Hematopoietic multipotent progenitor cell treated with erythropoietin and hydrocortisone succinate and interleukin-3 and kit ligand, for 6 days (in vitro differentiated cells): Measurements from ENCODE around the gene CCDC27.
A peak's percentile ranks its signal among the peaks of the same experiment; 100 is the strongest.
"Not testable (repeated sequence)": the region's sequence is repeated elsewhere in the genome, so short reads cannot be mapped to it uniquely, and the experiment has no call there.

Source experiments
- DNase-seq: peaks from one replicate; pipeline ENCODE4 v3.0.0-alpha.2; 2015

Gene CCDC27

DNA sequence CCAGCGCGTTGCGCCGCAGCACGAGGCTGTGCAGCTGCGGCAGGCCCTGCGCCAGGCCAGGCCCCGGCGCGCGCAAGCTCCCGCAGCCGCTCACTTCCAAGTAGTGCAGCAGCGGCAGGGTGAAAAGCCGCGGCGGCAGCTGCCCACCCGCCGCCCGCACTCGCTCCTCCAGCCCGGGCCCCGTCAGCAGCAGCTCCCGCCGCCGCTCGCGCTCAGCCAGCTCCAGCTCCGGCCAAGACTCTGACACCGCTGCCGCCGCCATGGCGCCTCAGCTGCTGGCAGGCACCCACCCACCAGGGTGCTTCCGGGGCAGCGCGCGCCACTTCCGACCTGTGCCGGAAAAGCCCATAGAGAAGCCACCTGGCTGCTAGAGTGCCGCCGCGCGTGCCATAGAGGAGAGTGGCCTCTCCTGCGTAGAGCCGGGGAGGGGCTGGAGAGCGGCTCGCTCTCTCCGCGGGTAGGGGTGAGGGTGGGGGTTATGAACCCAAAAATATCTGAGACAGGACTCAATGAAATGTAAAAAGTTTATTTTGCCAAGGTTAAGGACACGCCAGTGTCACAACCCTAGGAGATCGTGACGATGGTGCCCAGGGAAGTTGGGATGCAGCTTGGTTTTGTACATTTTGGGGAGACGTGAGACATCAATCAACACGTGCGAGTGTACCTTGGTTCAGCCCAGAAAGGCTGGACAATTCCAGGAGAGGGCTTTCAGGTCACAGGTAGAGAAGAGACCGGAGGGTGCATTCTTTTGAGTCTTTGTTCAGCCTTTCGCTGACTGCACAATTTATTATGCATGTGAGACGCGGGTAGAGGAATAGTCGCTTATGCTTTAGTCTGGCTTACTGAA, 44.2 kb downstream of the CCDC27 start, which contains the start of gene LRRC47:
TSS of gene LRRC47 (minus strand) at position 284 of the 847 bp plus-strand sequence. CDS start at position 262, 22 bp downstream.
- DNase-seq: peak; percentile 97

GRCh38 chr1:3799976-3800685, 47.9 kb downstream of the CCDC27 start:
- DNase-seq: no peak

GRCh38 chr1:3800795-3801194, 48.5 kb downstream of the CCDC27 start:
- DNase-seq: not testable (repeated sequence)

- peak; percentile 59 for DNase-seq
Observed at GRCh38 chr1:3803905-3804626, 51.8 kb downstream of the CCDC27 start.

- not testable (repeated sequence) for DNase-seq
Observed at GRCh38 chr1:3804627-3804944, 52.3 kb downstream of the CCDC27 start.

DNA sequence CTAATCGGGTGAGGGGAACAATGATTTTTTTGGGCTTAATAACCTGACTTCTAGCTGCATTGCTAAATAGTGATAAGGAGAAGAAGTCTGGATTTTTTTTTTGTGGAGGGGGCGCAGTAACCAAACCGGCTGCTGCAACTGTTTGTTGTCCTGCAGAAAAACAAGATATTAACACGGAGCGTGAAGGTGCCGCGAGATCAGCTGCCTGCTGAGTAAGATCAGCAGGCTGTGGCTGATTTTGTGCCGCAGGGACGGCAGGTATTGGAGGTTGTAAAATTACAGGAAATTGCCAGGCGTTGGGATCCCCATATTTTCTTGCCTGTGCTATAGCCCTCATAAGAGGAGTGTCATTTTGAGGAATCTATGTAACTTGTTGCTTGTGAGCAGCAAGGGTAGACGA, 52.8 kb downstream of the CCDC27 start:
- DNase-seq: no peak

DNA sequence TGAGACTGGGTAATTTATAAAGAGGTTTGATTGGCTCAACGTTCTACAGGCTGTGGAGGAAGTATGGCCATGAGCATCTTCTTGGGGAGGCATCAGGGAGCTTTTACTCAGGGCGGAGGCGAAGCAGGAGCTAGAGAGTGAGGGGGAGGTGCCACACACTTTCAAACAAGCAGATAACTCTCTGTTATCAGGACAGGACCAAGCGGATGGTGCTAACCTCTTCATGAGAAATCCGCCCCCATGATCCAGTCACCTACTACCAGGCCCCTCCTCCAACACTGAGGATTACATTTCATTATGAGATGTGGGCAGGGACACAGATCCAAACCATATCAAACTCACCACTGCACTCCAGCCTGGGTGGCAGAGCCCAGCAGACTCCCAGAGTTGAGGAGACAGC, 55.5 kb downstream of the CCDC27 start:
- DNase-seq: peak; percentile 33

- DNase-seq: no peak
Observed at GRCh38 chr1:3809680-3810079, 57.4 kb downstream of the CCDC27 start.

GRCh38 chr1:3810149-3810761, 58.0 kb downstream of the CCDC27 start:
- not testable (repeated sequence) for DNase-seq

GRCh38 chr1:3811595-3811911, 59.3 kb downstream of the CCDC27 start:
- no peak for DNase-seq

DNA sequence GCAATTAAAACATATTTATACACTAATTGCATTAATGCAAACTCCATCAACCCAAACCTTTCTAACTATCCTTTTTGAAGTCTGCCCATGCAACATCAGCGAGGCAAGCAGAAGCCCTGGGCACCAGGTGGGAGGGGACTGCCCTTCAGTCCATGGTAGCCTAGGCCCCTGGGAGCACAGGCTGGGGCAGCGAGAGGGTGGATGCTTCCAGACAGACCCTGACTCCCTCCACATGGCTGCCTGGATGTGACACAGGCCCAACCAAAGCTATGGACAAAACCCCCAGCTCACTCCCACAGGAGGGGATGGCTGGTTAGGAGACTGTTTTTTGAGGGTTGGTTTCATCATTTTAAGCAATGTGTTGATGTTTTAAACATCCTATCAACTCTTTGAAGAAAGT, 61.8 kb downstream of the CCDC27 start:
- DNase-seq: no peak

DNA sequence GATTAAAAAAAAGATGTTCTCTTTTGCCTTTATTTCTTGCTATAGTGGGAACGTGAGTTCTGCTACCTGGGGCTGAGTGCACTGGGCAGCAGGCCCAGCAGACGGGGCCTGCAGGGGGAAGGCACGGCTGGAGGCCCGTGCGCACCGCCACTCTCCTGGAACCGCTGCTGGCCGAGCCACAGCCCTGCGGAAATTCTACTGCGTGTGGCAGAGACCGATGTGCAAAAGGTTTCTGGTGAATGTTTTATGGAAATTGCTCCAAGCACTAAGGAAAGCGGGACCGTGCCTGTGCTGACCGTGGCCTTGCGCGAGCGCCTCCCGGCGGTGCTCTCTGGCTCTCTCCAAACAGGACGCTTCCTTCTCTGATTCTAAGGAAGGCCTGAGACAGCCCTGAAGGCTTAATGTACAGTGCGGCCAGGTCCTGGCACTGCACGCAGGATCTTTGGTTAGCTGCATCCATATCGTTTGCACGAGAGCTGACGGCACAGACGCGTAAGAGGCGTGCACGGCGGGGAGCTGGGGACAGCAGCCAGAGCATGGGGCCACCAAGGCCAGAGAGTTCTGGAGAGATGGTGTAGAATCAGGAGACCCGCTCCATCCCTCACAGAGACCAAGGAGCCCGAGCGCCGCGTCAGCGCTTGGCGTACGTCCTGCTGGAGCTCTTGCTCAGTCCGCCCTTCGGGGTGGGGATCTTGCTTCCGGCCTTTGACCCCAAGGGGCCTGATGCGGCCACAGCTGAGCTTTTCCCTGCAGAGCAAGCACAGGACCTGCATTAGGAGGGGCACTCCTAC, 62.7 kb downstream of the CCDC27 start:
- DNase-seq: no peak

GRCh38 chr1:3816331-3817137, 64.3 kb downstream of the CCDC27 start:
- DNase-seq: no peak

DNA sequence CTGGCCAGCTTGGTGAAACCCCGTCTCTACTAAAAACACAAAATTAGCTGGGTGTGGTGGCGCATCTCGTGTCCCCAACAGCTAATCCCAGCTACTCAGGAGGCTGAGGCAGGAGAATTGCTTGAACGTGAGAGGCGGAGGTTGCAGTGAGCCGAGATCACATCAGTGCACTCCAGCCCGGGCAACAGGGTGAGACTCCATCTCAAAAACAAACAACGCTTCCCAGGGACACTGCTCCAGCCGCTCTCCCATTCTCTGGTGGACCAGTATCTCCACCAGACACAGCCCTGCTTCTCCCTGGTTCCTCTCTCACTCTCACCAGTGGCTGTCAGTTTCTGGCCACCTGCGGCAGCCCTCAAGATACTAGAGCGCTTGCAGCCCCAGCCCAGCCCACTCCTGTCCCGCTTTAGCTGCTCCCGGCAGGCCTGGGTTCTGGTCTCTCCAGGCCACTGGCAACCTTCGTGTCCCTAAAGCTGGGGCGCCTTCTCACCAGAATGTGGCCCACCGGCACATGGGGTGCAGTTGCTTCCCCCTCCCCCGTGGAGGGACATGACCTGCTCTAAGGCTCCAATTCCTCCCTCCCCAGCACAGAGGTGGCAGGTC, 65.0 kb downstream of the CCDC27 start:
- no peak for DNase-seq

- no peak for DNase-seq
Observed at GRCh38 chr1:3817821-3818597, 65.8 kb downstream of the CCDC27 start.

DNA sequence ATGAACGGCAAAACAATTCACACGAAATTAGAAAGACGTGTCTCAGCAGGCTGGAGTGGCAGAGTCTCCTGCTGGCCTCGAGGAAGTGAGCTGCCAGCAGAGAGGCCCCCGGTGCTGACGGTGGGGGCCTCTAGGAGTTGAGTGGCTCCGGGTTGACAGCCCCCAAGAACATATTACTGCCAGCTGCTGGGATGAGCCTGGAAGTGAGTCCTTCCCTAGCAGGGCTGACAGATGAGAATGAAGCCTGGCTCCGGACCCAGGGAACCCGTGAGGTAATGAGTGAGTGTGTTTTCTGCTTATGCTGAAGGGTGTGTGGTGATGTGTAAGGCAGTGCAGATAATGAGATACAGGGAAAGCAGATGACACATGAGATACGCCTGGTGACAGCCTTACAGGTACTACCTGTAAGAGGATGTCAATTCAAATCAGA, 67.5 kb downstream of the CCDC27 start:
- DNase-seq: no peak

DNA sequence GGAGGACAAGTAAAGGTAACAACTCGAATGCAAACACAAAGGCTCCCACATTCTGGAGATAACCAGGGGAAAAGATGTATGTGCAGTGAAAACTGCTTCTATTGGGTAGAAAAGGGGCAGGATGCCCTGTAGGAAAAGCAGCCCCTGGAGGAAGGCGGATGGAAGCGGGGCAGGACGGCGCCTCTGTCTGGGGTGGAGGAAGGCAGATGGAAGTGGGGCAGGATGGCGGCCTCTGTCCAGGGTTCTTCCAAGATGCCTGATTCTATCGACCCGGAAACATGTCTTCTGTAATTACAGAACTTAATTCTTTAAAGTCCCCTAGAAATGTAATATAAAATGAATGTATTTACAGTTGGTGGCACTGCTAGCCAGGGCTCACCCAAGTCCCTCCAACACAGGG, 68.1 kb downstream of the CCDC27 start:
- no peak for DNase-seq

DNA sequence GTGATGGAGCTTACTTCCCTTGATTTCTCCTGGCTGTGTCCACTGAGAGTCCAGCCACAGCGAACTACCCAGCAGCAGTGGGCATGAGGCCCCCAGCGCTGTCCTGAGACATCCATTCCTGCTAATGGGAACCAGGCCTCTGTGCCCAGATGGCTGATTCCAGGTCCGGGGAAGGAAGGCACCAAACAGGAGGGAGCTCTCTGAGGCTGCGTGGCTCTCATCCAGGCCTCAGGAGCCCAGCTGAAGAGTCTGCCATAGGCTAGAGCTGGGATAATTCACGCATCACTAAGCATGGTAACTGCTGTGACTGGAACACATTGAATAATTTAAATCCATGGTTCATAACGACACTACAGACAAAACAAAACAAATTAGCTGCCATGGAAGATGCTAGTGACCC, 68.8 kb downstream of the CCDC27 start:
- no peak for DNase-seq
